NB4 (cell line): ENCODE results near the gene ADAP1.

ENCODE experiments used
- MAX ChIP-seq: IDR thresholded peaks from 2 replicates; pipeline ENCODE4 v1.6.1; 2011; ENCODE audit warnings: low read depth, low read length
- MYC ChIP-seq: IDR thresholded peaks from 2 replicates; pipeline ENCODE4 v1.6.1; 2011; ENCODE audit warnings: low read depth, low read length
- POLR2A ChIP-seq: IDR thresholded peaks from 2 replicates; pipeline ENCODE4 v1.6.1; 2011; ENCODE audit warnings: mild to moderate bottlenecking; ENCODE audit not compliant: insufficient read length; ENCODE audit errors: extremely low read depth
- TF ChIP-seq, protein P1 (sequence below): IDR thresholded peaks from one replicate; pipeline ENCODE4 v1.5.1; 2012; ENCODE audit warnings: low read depth, low read length

- TF ChIP-seq, protein P1, sequence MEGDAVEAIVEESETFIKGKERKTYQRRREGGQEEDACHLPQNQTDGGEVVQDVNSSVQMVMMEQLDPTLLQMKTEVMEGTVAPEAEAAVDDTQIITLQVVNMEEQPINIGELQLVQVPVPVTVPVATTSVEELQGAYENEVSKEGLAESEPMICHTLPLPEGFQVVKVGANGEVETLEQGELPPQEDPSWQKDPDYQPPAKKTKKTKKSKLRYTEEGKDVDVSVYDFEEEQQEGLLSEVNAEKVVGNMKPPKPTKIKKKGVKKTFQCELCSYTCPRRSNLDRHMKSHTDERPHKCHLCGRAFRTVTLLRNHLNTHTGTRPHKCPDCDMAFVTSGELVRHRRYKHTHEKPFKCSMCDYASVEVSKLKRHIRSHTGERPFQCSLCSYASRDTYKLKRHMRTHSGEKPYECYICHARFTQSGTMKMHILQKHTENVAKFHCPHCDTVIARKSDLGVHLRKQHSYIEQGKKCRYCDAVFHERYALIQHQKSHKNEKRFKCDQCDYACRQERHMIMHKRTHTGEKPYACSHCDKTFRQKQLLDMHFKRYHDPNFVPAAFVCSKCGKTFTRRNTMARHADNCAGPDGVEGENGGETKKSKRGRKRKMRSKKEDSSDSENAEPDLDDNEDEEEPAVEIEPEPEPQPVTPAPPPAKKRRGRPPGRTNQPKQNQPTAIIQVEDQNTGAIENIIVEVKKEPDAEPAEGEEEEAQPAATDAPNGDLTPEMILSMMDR: no peak
- no peak for TF ChIP-seq POLR2A
- no peak for TF ChIP-seq MAX
- TF ChIP-seq MYC: no peak
These were observed 28.1 kb downstream of the ADAP1 start for GRCh38 chr7:926061-927030.
